ENCODE data around the gene APP.
"Not testable (repeated sequence)": the region's sequence is repeated elsewhere in the genome, so short reads cannot be mapped to it uniquely, and the experiment has no call there.

The APP gene

DNA sequence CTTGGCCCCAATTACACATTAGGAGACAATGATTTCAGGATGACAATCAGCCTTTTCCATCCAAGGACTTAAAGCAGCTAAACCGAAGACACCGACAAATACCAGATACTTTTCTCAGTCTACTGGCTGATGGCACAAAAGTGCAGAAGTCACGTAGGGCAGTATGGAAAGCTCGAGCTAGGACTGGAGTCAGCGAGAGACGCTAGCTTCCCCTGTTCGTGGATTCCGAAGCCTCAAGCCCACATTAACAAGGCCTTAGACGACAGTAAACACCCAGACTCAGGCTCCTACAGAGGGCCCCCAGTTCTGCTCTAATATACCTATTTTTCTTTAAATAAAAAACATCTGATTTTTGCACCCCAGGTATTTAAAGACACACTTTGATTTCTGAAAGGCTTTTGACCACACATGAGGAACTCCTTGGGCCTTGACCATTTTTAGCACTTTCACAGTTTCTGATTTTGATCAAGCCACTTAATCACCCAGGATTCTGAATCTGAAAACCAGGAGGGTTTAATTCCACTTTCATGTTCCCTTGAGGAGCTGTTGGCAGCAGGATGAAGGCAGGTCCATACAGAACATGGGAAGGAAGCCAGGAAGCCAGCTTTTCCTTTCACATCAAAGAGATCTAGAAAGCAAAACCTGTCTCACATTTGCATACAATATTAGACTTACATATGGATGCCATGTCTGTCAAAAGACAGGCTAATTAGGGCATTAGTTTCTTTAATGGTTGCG lies 231.7 kb downstream of the APP start:
- DNase-seq (ENCODE audit: low read depth) = no peak

GRCh38 chr21:25936776-25937175 lies 233.8 kb downstream of the APP start:
- DNase-seq (ENCODE audit: low read depth) = no peak

DNA sequence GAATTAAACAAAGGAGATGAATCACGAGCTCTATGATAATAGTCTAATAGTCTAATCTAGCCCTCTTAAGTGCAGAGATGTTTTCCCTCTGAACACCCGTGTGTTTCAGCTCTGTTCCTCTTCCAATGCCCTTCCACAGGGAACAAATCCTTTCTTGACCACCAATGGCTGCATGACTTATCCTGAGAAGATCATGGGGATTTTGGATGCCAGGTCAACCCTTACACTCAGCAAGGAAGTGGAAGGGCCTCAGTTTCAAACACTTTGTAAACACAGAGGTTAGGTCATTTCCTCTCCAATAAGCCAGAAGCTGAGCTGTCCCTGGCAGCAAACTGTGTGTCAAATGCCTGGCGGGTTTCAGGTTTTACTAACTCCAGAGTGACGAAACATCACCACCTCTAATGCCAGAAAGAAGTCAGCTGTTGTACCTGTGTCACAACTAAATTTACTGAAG lies 235.8 kb downstream of the APP start:
- DNase-seq (ENCODE audit: low read depth) = no peak

DNA sequence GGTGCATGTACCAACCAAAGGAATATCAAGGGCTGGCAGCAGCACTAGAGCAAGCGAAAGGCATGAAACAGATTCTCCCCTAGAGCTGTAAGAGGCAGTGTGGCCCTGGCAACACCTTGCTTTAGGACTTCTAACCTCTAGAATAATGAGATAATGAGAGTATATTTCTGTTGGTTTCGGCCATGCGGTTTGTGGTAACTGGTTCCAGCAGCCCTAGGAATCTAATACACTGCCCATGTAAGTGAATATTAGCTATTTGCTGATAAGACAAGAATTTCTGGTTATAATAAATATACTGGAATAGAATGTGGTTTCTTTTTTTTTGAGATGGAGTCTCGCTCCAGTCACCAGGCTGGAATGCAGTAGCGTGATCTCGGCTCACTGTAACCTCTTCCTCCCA lies 236.4 kb downstream of the APP start:
- DNase-seq (ENCODE audit: low read depth) = no peak

GRCh38 chr21:25931765-25932164 lies 238.8 kb downstream of the APP start:
- no peak for DNase-seq (ENCODE audit: low read depth)

- DNase-seq (ENCODE audit: low read depth) = no peak
Observed at GRCh38 chr21:25929856-25930520, 240.6 kb downstream of the APP start.

DNA sequence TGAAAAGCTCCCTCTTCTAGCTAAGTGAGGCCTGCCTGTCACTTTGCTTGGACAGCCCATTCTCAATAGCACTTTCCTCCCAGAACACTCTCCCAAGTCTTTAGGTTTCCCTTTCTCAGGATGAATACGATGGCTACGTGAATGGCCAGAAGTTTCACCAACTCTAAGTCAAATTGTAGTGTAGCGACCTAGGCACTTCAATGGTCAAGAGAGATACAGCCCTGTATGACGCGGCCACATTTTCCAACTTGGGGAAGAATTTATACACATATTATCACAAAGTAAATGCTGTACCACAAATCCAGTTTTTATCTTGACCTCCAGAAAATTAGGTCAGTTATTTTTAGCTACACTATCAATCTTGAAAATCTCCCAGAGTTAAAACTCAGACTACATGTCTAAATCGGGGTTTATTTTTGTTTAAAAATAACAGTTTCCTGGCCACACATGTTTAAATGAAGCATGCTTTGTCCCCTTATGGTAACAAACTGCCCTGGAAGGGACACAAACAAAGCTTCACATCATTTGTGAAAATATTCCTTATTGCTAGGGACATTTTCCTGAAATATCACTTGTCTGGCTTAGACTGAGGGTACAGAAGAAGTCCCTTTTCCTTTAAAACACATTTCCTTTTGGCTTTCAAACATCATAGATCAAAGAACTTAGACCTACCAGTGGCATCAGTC lies 243.2 kb downstream of the APP start:
- no peak for DNase-seq (ENCODE audit: low read depth)

DNA sequence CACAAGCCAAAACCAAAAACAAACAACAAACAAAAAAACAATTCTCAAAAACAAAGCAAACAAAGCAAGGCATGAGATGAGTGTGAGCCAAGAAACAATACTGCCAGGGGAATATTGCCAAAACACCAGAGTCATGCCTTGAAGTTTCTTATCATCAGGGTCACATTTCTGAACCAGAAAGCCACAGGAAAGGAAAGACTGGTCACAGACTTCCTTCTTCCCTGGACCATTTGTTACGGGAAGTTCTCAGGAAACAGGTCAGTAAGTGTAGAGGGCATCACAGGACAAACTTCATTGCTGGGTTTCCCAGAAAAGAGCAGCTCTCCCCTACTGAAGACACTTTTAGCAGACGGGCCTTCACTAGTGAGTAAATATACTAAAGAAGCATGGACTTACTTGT lies 244.6 kb downstream of the APP start:
- DNase-seq (ENCODE audit: low read depth) = no peak

DNA sequence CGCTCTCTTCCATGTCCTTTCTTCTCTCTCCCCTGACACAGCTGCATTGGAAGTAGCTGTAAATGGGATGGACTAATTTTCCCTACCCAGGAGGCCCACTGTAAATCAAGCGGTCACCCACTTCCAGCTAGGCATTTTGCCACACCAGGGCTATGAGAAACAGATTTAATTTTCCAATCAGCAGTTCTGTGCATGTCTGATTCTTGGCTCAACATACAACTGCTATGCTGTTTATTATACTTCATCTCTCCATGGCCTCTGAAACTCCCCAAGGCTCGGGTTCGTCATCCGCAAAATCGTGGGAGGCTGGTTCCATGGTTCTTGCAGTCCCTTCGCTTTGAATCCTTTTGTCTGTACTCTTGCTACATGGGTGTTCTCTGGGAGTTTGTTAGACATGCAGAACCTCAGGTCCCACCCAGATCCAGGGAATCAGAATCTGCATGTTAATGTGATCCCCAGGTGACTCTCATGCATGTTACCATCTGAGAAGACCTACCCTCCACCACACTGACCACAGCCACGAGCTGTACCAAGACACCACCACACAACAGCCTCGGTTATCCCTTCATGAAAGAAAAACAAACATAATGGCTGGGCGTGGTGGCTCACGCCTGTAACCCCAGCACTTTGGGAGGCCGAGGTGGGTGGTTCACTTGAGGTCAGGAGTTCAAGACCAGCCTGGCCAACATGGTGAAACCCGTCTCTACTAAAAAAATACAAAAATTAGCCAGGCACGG lies 245.3 kb downstream of the APP start:
- no peak for DNase-seq (ENCODE audit: low read depth)

DNA sequence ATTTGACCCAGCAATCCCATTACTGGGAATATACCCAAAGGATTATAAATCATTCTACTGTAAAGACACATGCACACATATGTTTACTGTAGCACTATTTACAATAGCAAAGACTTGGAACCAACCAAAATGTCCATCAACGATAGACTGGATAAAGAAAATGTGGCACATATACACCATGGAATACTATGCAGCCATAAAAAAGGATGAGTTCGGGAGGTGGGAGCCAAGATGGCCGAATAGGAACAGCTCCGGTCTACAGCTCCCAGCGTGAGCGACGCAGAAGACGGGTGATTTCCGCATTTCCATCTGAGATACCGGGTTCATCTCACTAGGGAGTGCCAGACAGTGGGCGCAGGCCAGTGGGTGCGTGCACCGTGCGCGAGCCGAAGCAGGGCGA lies 252.4 kb downstream of the APP start:
- not testable (repeated sequence) for DNase-seq (ENCODE audit: low read depth)

- no peak for DNase-seq (ENCODE audit: low read depth)
Observed at GRCh38 chr21:25916226-25916625, 254.3 kb downstream of the APP start.

- DNase-seq (ENCODE audit: low read depth) = no peak
Observed at GRCh38 chr21:25913479-25913878, 257.1 kb downstream of the APP start.

DNA sequence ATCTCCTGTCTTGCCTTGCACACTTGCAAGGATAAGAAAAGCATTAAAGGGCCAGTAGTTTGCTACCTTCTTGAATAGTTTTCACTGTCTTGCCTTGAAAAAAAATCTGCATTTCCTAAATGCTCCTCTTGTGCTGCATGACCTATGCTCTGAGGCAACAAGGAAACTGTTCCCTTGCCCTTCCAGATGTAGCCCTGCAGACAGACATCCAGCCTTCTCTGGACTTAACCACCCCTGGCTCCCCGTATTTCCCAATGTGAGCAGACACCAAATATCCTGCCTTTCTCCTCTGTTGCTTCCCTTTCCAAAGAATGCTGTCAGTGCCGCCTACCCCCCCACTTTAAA lies 258.2 kb downstream of the APP start:
- no peak for DNase-seq (ENCODE audit: low read depth)

DNA sequence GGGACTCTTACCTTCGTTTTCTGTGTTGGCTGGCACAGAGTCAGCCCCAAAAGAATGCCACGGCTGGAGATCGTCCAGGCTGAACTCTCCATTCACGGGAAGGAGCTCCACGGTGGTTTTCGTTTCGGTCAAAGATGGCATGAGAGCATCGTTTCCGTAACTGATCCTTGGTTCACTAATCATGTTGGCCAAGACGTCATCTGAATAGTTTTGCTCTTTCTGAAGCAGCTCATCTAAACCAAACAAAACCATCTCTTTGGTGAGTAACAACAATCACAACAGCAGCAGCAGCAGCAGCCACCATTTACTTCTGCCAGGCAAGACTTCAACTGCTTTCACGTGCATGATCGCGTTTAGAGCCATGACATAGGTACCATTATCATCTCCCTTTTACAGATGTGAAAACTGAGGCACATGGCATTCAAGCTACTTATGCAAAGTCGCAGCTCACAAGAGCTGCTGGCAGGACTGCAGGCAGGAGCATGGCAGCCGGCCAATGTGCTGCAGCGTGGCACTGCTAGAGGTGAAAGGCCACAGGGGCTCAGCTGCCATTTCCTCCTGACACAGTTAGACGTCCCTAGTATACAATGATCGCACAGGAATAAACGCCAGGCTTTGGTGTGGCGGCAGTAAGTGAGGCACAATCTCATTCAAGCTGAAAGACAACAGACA lies 258.7 kb downstream of the APP start:
- DNase-seq (ENCODE audit: low read depth) = no peak

DNA sequence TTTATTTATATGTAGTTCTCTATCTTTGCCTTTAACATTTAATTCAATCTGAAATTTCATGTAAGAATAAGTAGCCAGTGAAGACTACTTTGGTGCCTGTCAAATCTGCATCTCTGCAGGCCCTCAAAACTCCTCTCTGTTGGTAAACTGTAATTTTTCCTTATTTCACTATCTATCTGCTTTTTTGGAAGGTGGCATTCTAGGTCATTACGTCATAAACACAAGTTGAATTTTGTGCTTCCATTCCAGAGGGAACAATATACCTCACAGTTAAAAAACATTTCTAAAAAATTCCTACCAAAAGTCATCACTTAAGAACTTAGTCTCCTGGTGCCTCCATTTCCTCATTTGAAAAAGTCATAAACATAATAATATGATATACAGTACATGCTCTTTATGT lies 259.8 kb downstream of the APP start:
- DNase-seq (ENCODE audit: low read depth) = no peak

GRCh38 chr21:25909341-25909740 lies 261.2 kb downstream of the APP start:
- no peak for DNase-seq (ENCODE audit: low read depth)

DNA sequence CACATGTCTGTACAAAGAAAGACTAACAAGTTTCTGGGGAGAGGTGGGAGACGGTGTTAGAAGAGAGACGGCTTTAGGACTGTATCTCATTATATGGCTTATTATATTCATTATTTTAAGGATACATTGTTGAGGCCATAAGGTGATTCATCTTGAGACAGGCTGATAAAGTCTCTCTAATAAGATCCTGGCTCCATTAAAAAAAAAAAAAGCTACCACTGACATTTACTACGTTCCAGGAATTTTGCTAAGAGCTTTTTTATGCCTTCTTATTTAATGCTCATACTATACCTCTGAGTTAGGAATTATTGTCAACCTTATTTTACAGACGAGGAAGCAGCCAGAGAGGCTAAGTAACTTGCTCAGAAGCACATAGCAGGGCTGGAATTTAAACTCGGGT lies 262.1 kb downstream of the APP start:
- no peak for DNase-seq (ENCODE audit: low read depth)

GRCh38 chr21:25907573-25908275 lies 262.8 kb downstream of the APP start:
- DNase-seq (ENCODE audit: low read depth) = no peak

DNA sequence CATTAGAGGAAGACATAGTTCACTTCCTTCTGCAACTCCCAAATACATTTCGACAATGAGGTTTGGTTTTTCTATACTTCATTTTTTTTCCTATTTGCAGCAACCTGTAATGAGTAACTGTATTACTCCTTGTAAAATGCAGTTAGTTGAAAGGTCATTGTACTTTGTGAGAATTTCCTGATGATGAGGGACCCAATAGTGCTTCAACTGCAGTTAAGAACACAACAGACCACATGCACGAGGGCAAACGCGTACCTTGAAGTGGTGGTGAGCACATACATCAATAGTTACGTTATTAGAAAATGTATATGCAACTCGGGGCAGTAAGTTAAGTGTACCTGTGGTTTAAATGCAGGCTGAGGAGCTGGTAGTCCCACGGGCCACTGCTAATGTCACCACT lies 264.0 kb downstream of the APP start:
- DNase-seq (ENCODE audit: low read depth) = no peak

GRCh38 chr21:25905126-25905525 lies 265.4 kb downstream of the APP start:
- DNase-seq (ENCODE audit: low read depth) = no peak

DNA sequence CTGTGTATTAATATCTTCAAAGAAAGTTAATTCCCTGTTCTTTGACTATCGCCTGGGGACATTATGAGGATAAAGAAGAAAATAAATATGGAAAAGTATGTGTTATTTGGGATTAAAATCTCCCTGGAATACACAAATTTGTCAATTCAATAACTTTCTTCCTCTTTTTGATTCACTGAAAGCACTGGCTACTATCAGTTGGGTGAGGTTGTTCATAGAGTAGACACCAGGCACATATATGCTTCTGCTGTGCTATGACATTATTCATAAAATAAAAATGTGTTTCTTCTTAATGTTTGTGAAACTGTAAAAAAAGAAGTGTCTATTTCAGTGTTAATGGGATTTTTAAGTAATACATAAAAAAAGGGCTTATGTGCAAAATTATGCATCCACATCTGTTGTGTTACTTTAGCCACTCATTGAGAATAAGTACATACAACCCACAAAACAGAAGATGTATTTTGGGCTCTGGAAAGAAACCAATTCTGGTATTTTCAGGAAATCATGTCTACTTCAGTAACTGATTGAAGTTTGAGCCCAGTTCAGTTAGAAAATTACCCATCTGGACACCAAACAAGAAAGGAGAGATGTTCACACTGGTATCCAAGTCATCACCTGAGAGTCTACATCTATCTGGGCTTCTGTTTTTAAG lies 266.4 kb downstream of the APP start:
- DNase-seq (ENCODE audit: low read depth) = no peak

Data from activated T-cell treated with anti-CD3 and anti-CD28 coated beads for 1 hour (primary cell).